NB4 (cell line): ENCODE data around the gene RPL22.

Source experiments
- MYC ChIP-seq: IDR thresholded peaks from 2 replicates; pipeline ENCODE4 v1.6.1; 2011; ENCODE audit warnings: low read depth, low read length
- POLR2A ChIP-seq: IDR thresholded peaks from 2 replicates; pipeline ENCODE4 v1.6.1; 2011; ENCODE audit warnings: mild to moderate bottlenecking; ENCODE audit not compliant: insufficient read length; ENCODE audit errors: extremely low read depth
- TF ChIP-seq, protein P1 (sequence below): IDR thresholded peaks from one replicate; pipeline ENCODE4 v1.5.1; 2012; ENCODE audit warnings: low read depth, low read length
- TF ChIP-seq, protein P2 (sequence below): IDR thresholded peaks from 2 replicates; pipeline ENCODE4 v1.6.1; 2011; ENCODE audit warnings: low read depth, low read length

DNA sequence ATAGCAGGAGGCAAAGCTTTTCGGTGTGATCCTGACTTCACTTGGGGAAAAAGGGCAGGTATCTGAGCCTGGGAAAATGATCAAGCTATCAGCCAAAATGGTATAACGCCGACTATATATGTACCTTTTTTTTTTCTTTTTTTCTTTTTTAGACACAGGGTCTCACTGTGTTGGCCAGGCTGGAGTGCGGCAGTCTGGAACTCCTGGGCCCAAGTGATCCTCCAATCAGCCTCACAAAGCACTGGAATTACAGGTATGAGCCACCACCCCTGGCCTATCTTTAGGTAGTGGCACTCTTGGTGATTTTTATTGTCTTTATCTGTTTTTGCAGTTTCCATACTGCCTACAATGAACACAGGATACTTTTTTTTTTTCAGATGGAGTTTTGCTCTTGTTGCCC lies 37.7 kb upstream of the RPL22 start:
- TF ChIP-seq, protein P1, sequence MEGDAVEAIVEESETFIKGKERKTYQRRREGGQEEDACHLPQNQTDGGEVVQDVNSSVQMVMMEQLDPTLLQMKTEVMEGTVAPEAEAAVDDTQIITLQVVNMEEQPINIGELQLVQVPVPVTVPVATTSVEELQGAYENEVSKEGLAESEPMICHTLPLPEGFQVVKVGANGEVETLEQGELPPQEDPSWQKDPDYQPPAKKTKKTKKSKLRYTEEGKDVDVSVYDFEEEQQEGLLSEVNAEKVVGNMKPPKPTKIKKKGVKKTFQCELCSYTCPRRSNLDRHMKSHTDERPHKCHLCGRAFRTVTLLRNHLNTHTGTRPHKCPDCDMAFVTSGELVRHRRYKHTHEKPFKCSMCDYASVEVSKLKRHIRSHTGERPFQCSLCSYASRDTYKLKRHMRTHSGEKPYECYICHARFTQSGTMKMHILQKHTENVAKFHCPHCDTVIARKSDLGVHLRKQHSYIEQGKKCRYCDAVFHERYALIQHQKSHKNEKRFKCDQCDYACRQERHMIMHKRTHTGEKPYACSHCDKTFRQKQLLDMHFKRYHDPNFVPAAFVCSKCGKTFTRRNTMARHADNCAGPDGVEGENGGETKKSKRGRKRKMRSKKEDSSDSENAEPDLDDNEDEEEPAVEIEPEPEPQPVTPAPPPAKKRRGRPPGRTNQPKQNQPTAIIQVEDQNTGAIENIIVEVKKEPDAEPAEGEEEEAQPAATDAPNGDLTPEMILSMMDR = no peak
- TF ChIP-seq POLR2A = no peak
- TF ChIP-seq, protein P2, sequence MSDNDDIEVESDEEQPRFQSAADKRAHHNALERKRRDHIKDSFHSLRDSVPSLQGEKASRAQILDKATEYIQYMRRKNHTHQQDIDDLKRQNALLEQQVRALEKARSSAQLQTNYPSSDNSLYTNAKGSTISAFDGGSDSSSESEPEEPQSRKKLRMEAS = no peak
- no peak for TF ChIP-seq MYC
